RWPE1 (cell line): ENCODE data around the gene LIN7A.

Experiments
- CTCF ChIA-PET: fragments of 350-600 bp; sonication (Branson Sonifier 250); formaldehyde crosslinking; extraction: SDS; loops from one replicate; lab custom pipeline; 2021; lab: Yijun Ruan, JAX
- POLR2A ChIA-PET: fragments of 400-600 bp; formaldehyde crosslinking; extraction: SDS; loops from one replicate; lab custom pipeline; 2020; ENCODE audit warnings: antibody characterized with exemption; ENCODE audit not compliant: low non-redundant PET; lab: Yijun Ruan, JAX
- DNase-seq: peaks from one replicate; pipeline ENCODE4 v3.0.0; 2012; ENCODE audit warnings: low spot score
- H3K27ac ChIP-seq: fragments of 450-650 bp; 2 replicates; pipeline ENCODE4 v1.5.1; 2017
- TF ChIP-seq, protein P1 (sequence below): fragments of 450-650 bp; conservative IDR thresholded peaks from 2 replicates; pipeline ENCODE4 v1.5.1; 2017; ENCODE audit warnings: low read depth, mild to moderate bottlenecking

LIN7A gene

DNA sequence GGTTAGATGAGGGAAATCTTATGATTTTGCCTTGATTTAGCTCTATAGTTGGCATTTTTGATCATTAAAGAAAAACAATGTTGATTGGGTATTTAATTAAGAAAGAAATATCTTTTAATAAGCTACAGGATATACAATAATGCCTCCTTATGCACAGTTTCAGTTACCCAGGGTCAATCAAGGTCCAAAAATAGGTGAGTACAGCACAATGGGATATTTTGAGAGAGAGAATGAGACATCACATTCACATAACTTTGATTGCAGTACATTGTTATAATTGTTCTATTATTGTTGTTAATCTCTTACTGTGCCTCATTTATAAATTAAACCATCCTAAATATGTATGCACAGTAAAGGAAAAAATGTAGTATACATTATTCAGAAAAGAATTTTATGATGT, 118.9 kb downstream of the LIN7A start:
- POLR2A ChIA-PET = no interaction called here
- TF ChIP-seq, protein P1, sequence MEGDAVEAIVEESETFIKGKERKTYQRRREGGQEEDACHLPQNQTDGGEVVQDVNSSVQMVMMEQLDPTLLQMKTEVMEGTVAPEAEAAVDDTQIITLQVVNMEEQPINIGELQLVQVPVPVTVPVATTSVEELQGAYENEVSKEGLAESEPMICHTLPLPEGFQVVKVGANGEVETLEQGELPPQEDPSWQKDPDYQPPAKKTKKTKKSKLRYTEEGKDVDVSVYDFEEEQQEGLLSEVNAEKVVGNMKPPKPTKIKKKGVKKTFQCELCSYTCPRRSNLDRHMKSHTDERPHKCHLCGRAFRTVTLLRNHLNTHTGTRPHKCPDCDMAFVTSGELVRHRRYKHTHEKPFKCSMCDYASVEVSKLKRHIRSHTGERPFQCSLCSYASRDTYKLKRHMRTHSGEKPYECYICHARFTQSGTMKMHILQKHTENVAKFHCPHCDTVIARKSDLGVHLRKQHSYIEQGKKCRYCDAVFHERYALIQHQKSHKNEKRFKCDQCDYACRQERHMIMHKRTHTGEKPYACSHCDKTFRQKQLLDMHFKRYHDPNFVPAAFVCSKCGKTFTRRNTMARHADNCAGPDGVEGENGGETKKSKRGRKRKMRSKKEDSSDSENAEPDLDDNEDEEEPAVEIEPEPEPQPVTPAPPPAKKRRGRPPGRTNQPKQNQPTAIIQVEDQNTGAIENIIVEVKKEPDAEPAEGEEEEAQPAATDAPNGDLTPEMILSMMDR = no peak
- CTCF ChIA-PET = interaction anchor here (0.6 to 1.1 kb wide), 2 partner anchors 19 to 264 kb away, joined by 3 read pairs; no protein-coding TSS in a partner anchor
- H3K27ac ChIP-seq = no peak overlapping the region
- no peak for DNase-seq

DNA sequence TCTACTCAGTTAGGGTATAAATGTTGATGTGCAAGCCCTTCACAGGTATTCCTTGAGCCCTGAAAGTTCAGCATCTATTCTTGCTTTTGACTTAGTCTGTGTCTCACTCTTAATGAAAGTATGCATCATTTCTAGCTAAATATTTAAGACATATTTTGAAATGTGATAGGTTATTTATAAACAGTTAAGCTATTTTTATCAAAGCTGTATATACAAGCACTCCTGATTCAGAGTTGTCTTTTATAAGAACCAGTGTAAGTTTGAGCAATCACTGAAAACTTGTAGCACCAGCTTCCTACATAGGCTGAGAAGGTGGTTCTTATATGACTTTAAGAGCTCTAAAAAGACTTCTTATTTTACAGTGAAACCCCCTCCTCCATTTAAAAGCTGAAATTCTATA, 122.4 kb downstream of the LIN7A start:
- TF ChIP-seq, protein P1 = no peak
- ChIA-PET POLR2A (no interaction called here), CTCF (interaction anchor here (0.7 kb wide), 1 partner anchor 841 kb away, joined by 5 read pairs; no protein-coding TSS in a partner anchor)
- DNase-seq = no peak
- H3K27ac ChIP-seq = no peak overlapping the region

DNA sequence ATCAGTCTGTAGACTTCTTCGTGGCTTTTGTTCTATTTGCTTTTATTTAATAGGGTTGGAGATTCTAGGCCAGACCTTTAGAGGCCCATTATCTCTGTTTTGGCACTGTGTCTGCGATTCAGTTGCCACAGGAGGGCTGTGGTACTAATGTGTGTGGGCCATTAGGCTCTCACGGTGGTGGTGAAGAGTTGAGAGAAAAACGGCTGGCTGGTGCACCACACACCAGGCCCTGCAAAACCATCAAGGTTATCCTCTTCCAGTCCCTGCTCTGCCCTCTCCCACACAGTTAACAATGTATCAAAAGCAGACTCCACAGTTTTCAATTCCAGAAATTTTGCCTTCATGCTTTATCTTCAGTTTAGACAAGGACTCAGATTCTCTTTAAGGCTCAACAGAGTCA, 123.3 kb downstream of the LIN7A start:
- DNase-seq = no peak
- ChIA-PET POLR2A (no interaction called here), CTCF (no interaction called here)
- TF ChIP-seq, protein P1 = no peak
- no peak overlapping the region for H3K27ac ChIP-seq

DNA sequence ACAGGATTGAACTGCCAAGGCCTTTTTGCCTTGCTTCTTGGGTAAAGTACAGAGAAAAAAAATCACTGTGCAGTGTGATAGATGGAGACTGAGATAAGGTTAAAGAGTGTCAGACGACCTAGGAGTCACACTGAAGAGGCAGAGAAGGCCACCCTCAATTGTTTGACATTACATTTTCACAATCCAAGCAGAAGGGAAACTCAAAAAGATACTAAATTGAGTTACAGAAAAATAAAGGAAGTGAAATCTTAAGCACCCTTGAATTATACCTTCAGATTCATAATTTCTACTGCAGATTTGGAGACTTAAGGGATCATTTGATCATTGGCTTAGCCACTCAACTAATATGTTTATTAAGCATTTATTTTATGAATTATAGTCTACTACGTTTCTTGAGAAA, 123.9 kb downstream of the LIN7A start:
- DNase-seq = no peak
- H3K27ac ChIP-seq = no peak overlapping the region
- POLR2A ChIA-PET = no interaction called here
- CTCF ChIA-PET = no interaction called here
- TF ChIP-seq, protein P1 = no peak

DNA sequence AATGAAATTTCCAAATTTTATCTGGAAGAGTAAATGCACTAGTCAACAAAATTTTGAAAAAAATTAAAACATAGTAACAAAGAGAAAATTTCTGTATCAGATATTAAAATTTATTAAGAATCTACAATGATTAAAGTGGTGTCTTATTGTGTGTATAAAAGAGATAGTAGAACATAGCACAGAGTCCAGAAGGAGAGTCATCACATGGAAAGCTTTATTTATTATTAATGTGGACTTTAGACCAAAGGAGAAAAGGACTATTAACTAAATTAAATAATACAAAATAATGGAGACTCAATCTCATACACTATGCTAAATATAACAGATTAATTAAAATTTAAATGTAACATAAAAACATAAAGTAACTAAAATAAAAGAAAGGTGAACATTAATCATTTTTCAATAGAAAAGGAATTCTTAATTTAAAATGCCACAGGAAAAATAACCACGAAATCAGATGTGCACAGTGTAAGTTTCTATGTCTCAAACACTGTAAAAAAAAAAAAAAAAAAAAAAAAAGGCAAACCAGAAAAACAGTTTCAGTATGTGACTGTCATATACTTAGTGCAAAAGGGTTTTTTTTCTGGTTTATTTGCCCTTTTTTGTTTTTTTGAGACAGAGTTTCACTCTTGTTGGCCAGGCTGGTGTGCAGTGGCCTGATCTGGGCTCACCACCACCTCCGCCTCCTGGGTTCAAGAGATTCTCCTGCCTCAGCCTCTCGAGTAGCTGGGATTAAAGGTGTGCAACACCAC, 125.6 kb downstream of the LIN7A start:
- TF ChIP-seq, protein P1 = no peak
- no peak overlapping the region for H3K27ac ChIP-seq
- no peak for DNase-seq
- ChIA-PET CTCF (no interaction called here), POLR2A (no interaction called here)

DNA sequence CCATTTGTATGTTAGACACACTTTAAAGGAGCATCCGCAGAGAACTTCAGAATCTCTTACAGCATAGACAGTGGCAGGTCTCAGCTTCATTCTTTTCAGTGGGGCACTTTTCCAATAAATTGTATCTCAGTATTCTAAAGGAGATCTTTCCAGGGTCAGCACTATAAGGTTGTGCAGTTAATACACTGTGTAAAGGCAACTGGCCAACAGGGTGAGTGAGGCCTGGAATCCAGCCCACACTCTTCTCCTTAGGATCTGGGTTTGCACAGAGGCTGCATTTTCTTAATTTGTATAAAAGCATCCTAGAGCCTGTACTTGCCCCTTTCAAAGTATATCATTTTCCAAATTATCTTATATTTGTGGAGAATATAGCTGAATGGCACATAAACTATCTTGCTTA, 126.9 kb downstream of the LIN7A start:
- TF ChIP-seq, protein P1 = no peak
- POLR2A ChIA-PET = no interaction called here
- H3K27ac ChIP-seq = no peak overlapping the region
- DNase-seq = no peak
- CTCF ChIA-PET = interaction anchor here (0.6 kb wide), 1 partner anchor 1690 kb away, joined by 5 read pairs; no protein-coding TSS in a partner anchor
